ENCODE data around the gene VAC14.

VAC14 gene

GRCh38 chr16:70713342-70713741 is 87.6 kb downstream of the VAC14 start:
- no peak for TF ChIP-seq CTCF (IDR thresholded peaks at IDR 0.05)

GRCh38 chr16:70712942-70713341 is 88.0 kb downstream of the VAC14 start:
- no peak for TF ChIP-seq CTCF (IDR thresholded peaks at IDR 0.05)

- no peak for TF ChIP-seq CTCF (IDR thresholded peaks at IDR 0.05)
Observed at GRCh38 chr16:70712359-70712758, 88.6 kb downstream of the VAC14 start.

GRCh38 chr16:70711211-70712031 is 89.5 kb downstream of the VAC14 start:
- no peak for TF ChIP-seq CTCF (IDR thresholded peaks at IDR 0.05)

- TF ChIP-seq CTCF (IDR thresholded peaks at IDR 0.05): no peak
Observed at GRCh38 chr16:70710422-70711210, 90.3 kb downstream of the VAC14 start.

- TF ChIP-seq CTCF (IDR thresholded peaks at IDR 0.05): no peak
Observed at GRCh38 chr16:70709942-70710341, 91.0 kb downstream of the VAC14 start.

- TF ChIP-seq CTCF (IDR thresholded peaks at IDR 0.05): no peak
Observed at GRCh38 chr16:70709457-70709856, 91.5 kb downstream of the VAC14 start.
